NCI-H1694 (cell line): ENCODE data around the gene GTPBP6.
"Not testable (repeated sequence)": the region's sequence is repeated elsewhere in the genome, so short reads cannot be mapped to it uniquely, and the experiment has no call there.

Experiments used
- DNase-seq: peaks from one replicate; lab custom pipeline; 2025; lab: John Stamatoyannopoulos, UW

Gene GTPBP6

GRCh38 chrX:291411-291901 lies 27.1 kb downstream of the GTPBP6 start:
- no peak for DNase-seq

DNA sequence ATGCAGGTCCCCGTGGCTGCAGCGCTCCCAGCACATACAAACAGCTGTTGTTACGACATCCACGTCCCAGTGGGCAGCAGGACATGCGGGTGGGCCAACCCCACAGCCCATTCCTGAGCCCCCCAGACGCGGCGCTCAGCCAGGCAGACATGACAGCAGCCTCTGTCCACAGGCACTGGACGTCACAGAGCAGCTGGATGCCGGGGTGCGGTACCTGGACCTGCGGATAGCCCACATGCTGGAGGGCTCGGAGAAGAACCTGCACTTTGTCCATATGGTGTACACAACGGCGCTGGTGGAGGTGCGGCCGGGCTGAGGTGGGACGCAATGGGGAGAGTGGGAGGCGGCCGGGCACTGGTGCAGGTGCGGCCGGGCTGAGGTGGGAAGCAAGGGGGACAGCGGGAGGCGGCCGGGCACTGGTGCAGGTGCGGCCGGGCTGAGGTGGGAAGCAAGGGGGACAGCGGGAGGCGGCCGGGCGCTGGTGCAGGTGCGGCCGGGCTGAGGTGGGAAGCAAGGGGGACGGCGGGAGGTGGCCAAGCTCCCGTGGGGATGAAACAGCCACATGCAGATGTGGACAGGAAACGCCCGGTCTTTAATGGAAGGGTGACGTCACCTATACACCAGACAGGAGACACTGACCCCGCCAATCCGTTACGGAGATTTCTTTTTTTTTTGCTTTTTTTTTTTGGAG lies 28.0 kb downstream of the GTPBP6 start:
- DNase-seq = no peak

- no peak for DNase-seq
These were observed 30.0 kb downstream of the GTPBP6 start for GRCh38 chrX:288561-288991.

- no peak for DNase-seq
These were observed 30.9 kb downstream of the GTPBP6 start for GRCh38 chrX:287670-288069.

GRCh38 chrX:285076-285677 lies 33.4 kb downstream of the GTPBP6 start:
- DNase-seq = no peak

- no peak for DNase-seq
These were observed 35.3 kb downstream of the GTPBP6 start for GRCh38 chrX:283115-283845.

DNA sequence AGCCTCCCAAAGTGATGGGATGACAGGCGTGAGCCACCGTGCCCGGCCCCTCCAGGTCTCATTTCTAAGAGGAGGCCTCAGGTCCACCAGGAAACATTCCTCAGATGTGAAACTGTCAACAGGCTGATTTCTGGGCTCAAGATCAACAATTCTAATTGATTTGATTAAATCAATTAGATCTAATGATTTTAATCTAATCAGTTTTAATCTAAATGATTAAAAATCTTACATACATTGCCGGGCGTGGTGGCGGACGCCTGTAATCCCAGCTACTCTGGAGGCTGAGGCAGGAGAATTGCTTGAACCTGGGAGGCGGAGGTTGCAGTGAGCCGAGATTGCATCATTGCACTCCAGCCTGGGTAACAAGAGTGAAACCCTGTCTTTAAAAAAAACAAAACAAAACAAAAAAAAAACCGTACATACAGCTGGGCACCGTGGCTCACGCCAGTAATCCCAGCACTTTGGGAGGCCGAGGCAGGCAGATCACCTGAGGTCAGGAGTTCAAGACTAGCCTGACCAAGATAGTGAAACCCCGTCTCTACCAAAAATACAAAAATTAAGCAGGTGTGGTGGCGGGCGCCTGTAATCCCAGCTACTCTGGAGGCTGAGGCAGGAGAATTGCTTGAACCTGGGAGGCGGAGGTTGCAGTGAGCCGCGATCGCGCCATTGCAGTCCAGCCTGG lies 36.5 kb downstream of the GTPBP6 start:
- not testable (repeated sequence) for DNase-seq

DNA sequence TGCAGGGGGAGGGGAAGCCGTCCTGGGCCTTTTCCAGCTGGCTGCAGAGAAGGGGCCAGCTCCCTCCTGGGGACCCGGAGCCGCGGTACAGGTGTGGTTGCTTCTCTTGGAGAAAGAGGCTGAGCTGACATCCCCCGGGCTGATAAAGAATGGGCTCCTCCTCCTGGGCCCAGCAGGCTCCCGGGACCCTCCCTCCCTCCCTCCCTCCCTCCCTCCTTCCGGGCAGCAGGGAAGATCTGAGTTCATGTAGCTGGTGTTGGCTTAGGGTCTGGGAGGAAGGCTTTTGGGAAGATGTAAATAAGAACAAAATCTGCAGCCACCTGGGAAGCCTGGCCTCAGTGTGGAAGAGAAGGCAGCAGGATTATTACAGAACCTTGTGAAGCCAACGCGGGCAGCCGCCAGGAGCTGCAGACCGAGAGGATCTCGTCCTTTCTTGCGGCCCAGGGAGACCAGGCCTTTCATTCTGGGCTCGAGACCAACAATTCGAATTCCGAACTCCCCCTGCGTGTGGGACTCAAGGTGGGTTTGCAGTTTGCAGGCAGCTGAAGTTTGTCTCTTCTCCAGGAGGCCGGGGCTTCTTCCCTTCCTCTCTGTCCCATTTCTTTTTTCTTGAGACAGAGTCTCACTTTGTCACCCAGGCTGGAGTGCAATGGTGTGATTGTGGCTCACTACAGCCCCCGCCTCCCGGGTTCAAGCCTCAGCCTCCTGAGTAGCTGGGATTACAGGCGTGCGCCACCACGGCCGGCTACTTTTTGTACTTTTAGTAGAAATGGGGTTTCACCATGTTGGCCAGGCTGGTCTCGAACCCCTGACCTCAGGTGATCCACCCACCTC lies 37.2 kb downstream of the GTPBP6 start, which contains the start of gene PLCXD1:
Gene PLCXD1 (plus strand): TSS at position 216 of the 834 bp plus-strand sequence. CDS start 2,807 bp downstream, outside the sequence.
- DNase-seq = no peak

- DNase-seq = not testable (repeated sequence)
These were observed 37.9 kb downstream of the GTPBP6 start for GRCh38 chrX:280722-281121.

DNA sequence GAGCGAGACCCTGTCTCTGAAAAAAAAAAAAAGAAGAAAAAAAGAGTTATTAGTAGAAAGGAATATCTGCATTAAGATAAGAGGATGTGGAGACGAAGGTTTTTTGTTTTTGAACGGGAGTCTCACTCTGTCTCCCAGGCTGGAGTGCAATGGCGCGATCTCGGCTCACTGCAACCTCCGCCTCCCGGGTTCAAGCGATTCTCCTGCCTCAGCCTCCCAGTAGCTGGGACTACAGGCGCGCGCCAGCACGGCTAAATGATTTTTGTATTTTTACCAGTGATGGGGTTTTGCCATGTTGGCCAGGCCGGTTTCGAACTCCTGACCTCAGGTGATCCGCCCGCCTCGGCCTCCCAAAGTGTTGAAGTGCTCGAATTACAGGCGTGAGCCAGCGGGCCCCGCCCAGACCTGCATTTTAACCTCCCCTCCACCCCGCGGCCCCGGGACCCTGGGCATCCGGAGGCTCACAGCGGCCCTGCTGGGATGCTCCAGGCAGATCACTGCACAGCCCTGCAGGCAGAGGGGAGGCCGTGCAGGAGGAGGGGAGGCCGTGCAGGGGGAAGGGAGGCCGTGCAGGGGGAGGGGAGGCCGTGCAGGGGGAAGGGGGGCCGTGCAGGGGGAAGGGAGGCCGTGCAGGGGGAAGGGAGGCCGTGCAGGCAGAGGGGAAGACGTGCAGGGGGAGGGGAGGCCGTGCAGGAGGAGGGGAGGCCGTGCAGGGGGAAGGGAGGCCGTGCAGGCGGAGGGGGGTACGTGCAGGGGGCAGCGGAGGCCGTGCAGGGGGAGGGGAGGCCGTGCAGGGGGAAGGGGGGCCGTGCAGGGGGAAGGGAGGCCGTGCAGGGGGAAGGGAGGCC lies 38.6 kb downstream of the GTPBP6 start:
- not testable (repeated sequence) for DNase-seq

GRCh38 chrX:276581-277201 lies 41.9 kb downstream of the GTPBP6 start:
- DNase-seq = no peak

GRCh38 chrX:275967-276580 lies 42.5 kb downstream of the GTPBP6 start:
- DNase-seq = no peak

- no peak for DNase-seq
These were observed 43.1 kb downstream of the GTPBP6 start for GRCh38 chrX:275476-275966.

DNA sequence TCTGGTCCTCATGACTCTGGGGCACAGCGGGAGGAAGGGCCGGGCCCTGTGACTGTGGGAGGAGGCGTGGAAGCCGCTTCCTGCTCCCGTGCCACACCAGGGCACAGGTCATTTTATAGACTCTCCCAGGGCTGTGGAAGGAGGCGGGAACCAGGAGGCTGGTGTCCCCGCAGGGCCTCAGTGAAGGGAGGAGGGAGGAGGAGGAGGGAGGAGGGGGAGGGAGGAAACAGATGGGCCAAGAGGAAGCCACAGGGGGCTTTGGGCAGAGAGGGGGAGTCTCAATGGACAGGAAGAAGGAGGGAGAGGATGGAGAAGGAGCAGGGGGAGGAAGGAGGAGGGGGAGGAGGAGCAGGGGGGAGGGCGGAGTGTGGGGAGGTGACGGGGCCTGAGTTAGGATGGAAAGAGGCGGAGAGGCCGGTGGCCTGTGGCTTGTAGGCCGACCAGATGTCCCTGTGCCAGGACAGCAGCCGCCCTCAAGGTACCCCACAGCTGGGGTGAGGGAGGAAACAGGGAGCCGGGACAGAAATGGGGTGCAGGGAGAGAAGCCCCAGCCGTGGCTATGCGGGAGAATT lies 43.6 kb downstream of the GTPBP6 start:
- no peak for DNase-seq

GRCh38 chrX:270848-271367 lies 47.7 kb downstream of the GTPBP6 start:
- DNase-seq = no peak

- DNase-seq = no peak
These were observed 50.8 kb downstream of the GTPBP6 start for GRCh38 chrX:267771-268261.

- no peak for DNase-seq
These were observed 53.1 kb downstream of the GTPBP6 start for GRCh38 chrX:265502-265901.

DNA sequence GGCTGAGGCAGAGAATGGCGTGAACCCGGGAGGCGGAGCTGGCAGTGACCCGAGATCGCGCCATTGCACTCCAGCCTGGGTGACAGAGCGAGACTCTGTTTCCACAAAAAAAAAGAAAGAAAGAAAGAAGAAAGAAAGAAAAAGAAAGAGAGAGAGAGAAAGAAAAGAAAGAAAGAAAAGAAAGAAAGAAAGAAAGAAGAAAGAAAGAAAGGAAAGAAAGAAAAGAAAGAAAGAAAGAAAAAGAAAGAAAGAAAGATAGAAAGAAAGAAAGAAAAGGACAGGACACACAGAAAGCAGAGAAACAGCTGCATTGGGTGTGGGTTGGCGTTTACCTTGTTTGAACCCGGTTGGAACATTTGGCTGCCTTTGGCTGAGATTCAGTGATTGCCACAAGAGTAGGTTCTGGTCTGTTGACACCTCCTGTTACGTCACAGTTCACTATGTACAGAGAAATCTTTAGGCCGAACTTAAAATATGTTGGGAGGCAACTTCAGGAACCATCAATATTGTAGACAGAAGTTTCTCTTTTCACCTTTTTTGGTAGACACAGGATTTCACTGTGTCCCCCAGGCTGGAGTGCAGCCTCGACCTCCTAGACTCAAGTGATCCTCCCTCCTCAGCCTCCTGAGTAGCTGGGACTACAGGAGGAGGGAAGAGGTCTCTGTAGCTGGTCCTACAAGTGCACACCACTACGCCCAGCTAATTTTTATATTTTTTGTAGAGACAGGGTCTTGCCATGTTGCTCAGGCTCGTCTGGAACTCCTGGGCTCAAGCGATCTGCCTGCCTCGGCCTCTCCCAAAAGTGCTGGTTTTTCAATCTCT lies 53.8 kb downstream of the GTPBP6 start:
- no peak for DNase-seq
